CD14-positive monocyte (primary cell): ENCODE measurements around the gene CEP20. TPM values are rescaled to one million over a fixed set of nuclear protein-coding genes. Genes with fewer than 3 reads are reported as not detected.

Experiments
- DNase-seq, 3 donors: peaks; one replicate each; pipeline ENCODE4 v3.0.0-alpha.2; 2011 to 2022
- H2AFZ ChIP-seq: 2 replicates; pipeline ENCODE4 v1.6.0; 2012; ENCODE audit warnings: mild to moderate bottlenecking, low read depth, low read length, inconsistent platforms; ENCODE audit not compliant: insufficient read depth, poor library complexity, severe bottlenecking
- H3K27ac ChIP-seq, 2 donors: 1 replicate in 1 of 2; 2 replicates in 1 of 2; pipeline ENCODE4 v1.5.1; 2012 to 2013; ENCODE audit warnings: low read length in 2 of 2, control low read depth in 1 of 2, inconsistent platforms in 1 of 2, low read depth in 1 of 2, mild to moderate bottlenecking in 1 of 2
- H3K27me3 ChIP-seq, 2 donors: one replicate each; pipeline versions ENCODE4 v1.6.0 to v1.6.1; 2011 to 2013; ENCODE audit warnings: low read length in 2 of 2; ENCODE audit not compliant: control insufficient read depth in 2 of 2, insufficient read depth in 2 of 2
- H3K36me3 ChIP-seq, 2 donors: replicated peaks in 1 of 2; 1 replicate in 1 of 2; 2 replicates in 1 of 2; pipeline versions ENCODE4 v1.5.1 to v1.6.1; 2012 to 2013; ENCODE audit warnings: low read length in 2 of 2, control low read depth in 1 of 2, inconsistent platforms in 1 of 2, mild to moderate bottlenecking in 1 of 2; ENCODE audit not compliant: insufficient read depth in 2 of 2, control insufficient read depth in 1 of 2
- H3K4me1 ChIP-seq, 2 donors: 1 replicate in 1 of 2; 2 replicates in 1 of 2; pipeline versions ENCODE4 v1.5.1 to v1.6.1; 2012 to 2013; ENCODE audit warnings: low read length in 2 of 2, control low read depth in 1 of 2, inconsistent platforms in 1 of 2, mild to moderate bottlenecking in 1 of 2, moderate library complexity in 1 of 2; ENCODE audit not compliant: insufficient read depth in 2 of 2, control insufficient read depth in 1 of 2
- H3K4me2 ChIP-seq: replicated peaks from 2 replicates; pipeline ENCODE3; 2012; ENCODE audit warnings: low read length, moderate library complexity, mild to moderate bottlenecking; ENCODE audit not compliant: poor library complexity, severe bottlenecking; ENCODE audit errors: extremely low read depth
- H3K4me3 ChIP-seq, 3 experiments: fragments of 200-600 bp in 1 of 3; sonication (generic) in 1 of 3; replicated peaks in 1 of 3; 1 replicate in 2 of 3; 2 replicates in 1 of 3; pipeline ENCODE4 v1.5.1; 2011 to 2013; ENCODE audit warnings: low read length in 3 of 3, mild to moderate bottlenecking in 3 of 3, control low read depth in 2 of 3, low read depth in 2 of 3, inconsistent platforms in 1 of 3, moderate library complexity in 1 of 3
- H3K79me2 ChIP-seq: 2 replicates; pipeline ENCODE4 v1.6.0; 2012; ENCODE audit warnings: mild to moderate bottlenecking, control low read depth, inconsistent platforms, low read length, moderate library complexity; ENCODE audit not compliant: insufficient read depth
- H3K9ac ChIP-seq: 2 replicates; pipeline ENCODE4 v1.6.0; 2017; ENCODE audit warnings: low read length, mild to moderate bottlenecking; ENCODE audit not compliant: insufficient read depth, poor library complexity, severe bottlenecking
- H3K9me3 ChIP-seq, 2 donors: replicated peaks in 1 of 2; 1 replicate in 1 of 2; 2 replicates in 1 of 2; pipeline versions ENCODE4 v1.5.1 to v1.6.1; 2012 to 2013; ENCODE audit warnings: low read length in 2 of 2, control low read depth in 1 of 2; ENCODE audit not compliant: control insufficient read depth in 1 of 2, insufficient read depth in 1 of 2
- H4K20me1 ChIP-seq: 2 replicates; pipeline ENCODE4 v1.6.0; 2012; ENCODE audit warnings: mild to moderate bottlenecking, low read length, control low read depth, moderate library complexity; ENCODE audit not compliant: insufficient read depth
- H3K27ac Mint-ChIP-seq, 7 donors: one replicate each; pipeline ENCODE4 v1.8.0; 2020; ENCODE audit warnings: mild to moderate bottlenecking in 7 of 7, mixed read lengths in 7 of 7, moderate library complexity in 6 of 7, inconsistent platforms in 2 of 7
- H3K27me3 Mint-ChIP-seq, 3 donors: one replicate each; pipeline ENCODE4 v1.8.0; 2021 to 2022; ENCODE audit warnings: low read depth in 3 of 3, mild to moderate bottlenecking in 3 of 3, mixed read lengths in 3 of 3, moderate library complexity in 3 of 3, inconsistent platforms in 1 of 3
- H3K36me3 Mint-ChIP-seq, 2 donors: one replicate each; pipeline ENCODE4 v1.8.0; 2020; ENCODE audit warnings: mixed read lengths in 2 of 2, inconsistent platforms in 1 of 2, mild to moderate bottlenecking in 1 of 2
- H3K4me1 Mint-ChIP-seq: one replicate; pipeline ENCODE4 v1.8.0; 2020; ENCODE audit warnings: mild to moderate bottlenecking, mixed read lengths
- H3K4me3 Mint-ChIP-seq, 2 donors: one replicate each; pipeline ENCODE4 v1.8.0; 2020; ENCODE audit warnings: mild to moderate bottlenecking in 2 of 2, mixed read lengths in 2 of 2, moderate library complexity in 1 of 2
- H3K9me3 Mint-ChIP-seq, 7 donors: one replicate each; pipeline ENCODE4 v1.8.0; 2020 to 2022; ENCODE audit warnings: mixed read lengths in 7 of 7, mild to moderate bottlenecking in 6 of 7, moderate library complexity in 6 of 7, inconsistent platforms in 2 of 7
- CTCF ChIP-seq: fragments of 200-600 bp; IDR thresholded peaks from one replicate; pipeline ENCODE4 v1.8.0; 2022; ENCODE audit warnings: antibody characterized with exemption, mild to moderate bottlenecking
- WGBS: methylation state at CpG from one replicate; pipeline ENCODE4 v1.1.5; 2013; ENCODE audit warnings: missing lambda C conversion rate; ENCODE audit not compliant: insufficient coverage; 5-methylcytosine and 5-hydroxymethylcytosine counted together
- intact Hi-C, 2 donors: fragments of 100-400 bp; cut with micrococcal nuclease; formaldehyde crosslinking; loops; one replicate each; pipeline versions ENCODE4 v1.15.0 to v1.15.1; 2023
- polyA plus RNA-seq, 3 donors: library from polyadenylated mRNA; depleted of rRNA in 1 of 3; unstranded in 2 of 3; stranded (reverse) in 1 of 3; fragments of 300-500 nt in 2 of 3; fragments of >200 nt in 1 of 3; fragmentation: Illumina TruSeq in 2 of 3; gene quantifications; 1 replicate in 2 of 3; 2 replicates in 1 of 3; pipeline ENCODE4 v1.2.3, GENCODE V29; 2012 to 2021

The CEP20 gene
- polyA plus RNA-seq, 3 donors: 11.6 to 27.3 (median 24.7) TPM

- TF ChIP-seq CTCF: no peak
- Mint-ChIP-seq H3K4me3 (no peak overlapping the region), H3K9me3 (peaks cover 0 to 7% (median 4%) of the 10 kb centered on the region in 7 donors), H3K36me3 (peaks cover 20 to 23% of the 10 kb centered on the region in 2 donors), H3K27ac (no peak overlapping the region), H3K4me1 (peaks cover 9% of the 10 kb centered on the region), H3K27me3 (peaks cover 19 to 28% (median 21%) of the 10 kb centered on the region in 3 donors)
- no peak overlapping the region for H3K27ac ChIP-seq
- H3K4me3 ChIP-seq: no peak overlapping the region
- H2AFZ ChIP-seq: no peak overlapping the region
- H3K4me1 ChIP-seq: peaks cover 13 to 14% of the 10 kb centered on the region in 2 donors
- WGBS: 60% methylated on average over 2 of the region's 3 CpGs
- H3K9ac ChIP-seq: no peak overlapping the region
- intact Hi-C loops: no loop called here
- DNase-seq: no peak
- H3K27me3 ChIP-seq: peaks cover 15 to 23% of the 10 kb centered on the region in 2 donors
- peaks cover 17 to 20% of the 10 kb centered on the region in 2 donors for H3K36me3 ChIP-seq
- no peaks in the 10 kb centered on the region for H3K79me2 ChIP-seq
- H3K9me3 ChIP-seq: no peaks in the 10 kb centered on the region
- H3K4me2 ChIP-seq: no peak overlapping the region
- no peaks in the 10 kb centered on the region for H4K20me1 ChIP-seq
These were observed 26.4 kb downstream of the CEP20 start for GRCh38 chr16:15861996-15862395.

- Histone ChIP-seq H3K79me2 (no peaks in the 10 kb centered on the region), H2AFZ (no peak overlapping the region), H3K27me3 (peaks cover 37 to 48% of the 10 kb centered on the region in 2 donors), H3K4me3 (no peak overlapping the region), H4K20me1 (no peaks in the 10 kb centered on the region), H3K4me1 (peaks cover 16 to 17% of the 10 kb centered on the region in 2 donors), H3K36me3 (no peaks in the 10 kb centered on the region), H3K4me2 (no peak overlapping the region), H3K9me3 (peaks cover 0 to 5% of the 10 kb centered on the region in 2 donors), H3K27ac (no peak overlapping the region), H3K9ac (no peak overlapping the region)
- 93% methylated on average over 9 of the region's 12 CpGs for WGBS
- Mint-ChIP-seq H3K36me3 (peaks cover 0 to 5% of the 10 kb centered on the region in 2 donors), H3K4me1 (peaks cover 11% of the 10 kb centered on the region), H3K27me3 (peaks cover 43 to 52% (median 45%) of the 10 kb centered on the region in 3 donors), H3K27ac (peak overlapping the region in 1 of 7 donors; percentile 36), H3K4me3 (peak overlapping the region in 1 of 2 donors; percentile 49), H3K9me3 (peaks cover 0 to 7% (median 4%) of the 10 kb centered on the region in 7 donors)
- intact Hi-C loops: no loop called here
- TF ChIP-seq CTCF: no peak
- DNase-seq: no peak
These were observed 29.3 kb downstream of the CEP20 start for GRCh38 chr16:15858921-15859668.
